Body of pancreas (tissue), 4 donors: ENCODE data around the gene SLC6A17.

Experiments used
- POLR2A ChIP-seq, 3 donors: fragments of 450-650 bp; IDR thresholded peaks; one replicate each; pipeline ENCODE4 v1.6.1; 2016; ENCODE audit warnings: antibody characterized with exemption in 3 of 3, mild to moderate bottlenecking in 2 of 3
- TF ChIP-seq, protein P1 (sequence below), 7 experiments: fragments of 450-650 bp in 4 of 7; fragments of 200-600 bp in 3 of 7; sonication (generic) in 3 of 7; IDR thresholded peaks; one replicate each; pipeline ENCODE4 v1.5.1; 2016 to 2019; ENCODE audit warnings: antibody characterized with exemption in 7 of 7

DNA sequence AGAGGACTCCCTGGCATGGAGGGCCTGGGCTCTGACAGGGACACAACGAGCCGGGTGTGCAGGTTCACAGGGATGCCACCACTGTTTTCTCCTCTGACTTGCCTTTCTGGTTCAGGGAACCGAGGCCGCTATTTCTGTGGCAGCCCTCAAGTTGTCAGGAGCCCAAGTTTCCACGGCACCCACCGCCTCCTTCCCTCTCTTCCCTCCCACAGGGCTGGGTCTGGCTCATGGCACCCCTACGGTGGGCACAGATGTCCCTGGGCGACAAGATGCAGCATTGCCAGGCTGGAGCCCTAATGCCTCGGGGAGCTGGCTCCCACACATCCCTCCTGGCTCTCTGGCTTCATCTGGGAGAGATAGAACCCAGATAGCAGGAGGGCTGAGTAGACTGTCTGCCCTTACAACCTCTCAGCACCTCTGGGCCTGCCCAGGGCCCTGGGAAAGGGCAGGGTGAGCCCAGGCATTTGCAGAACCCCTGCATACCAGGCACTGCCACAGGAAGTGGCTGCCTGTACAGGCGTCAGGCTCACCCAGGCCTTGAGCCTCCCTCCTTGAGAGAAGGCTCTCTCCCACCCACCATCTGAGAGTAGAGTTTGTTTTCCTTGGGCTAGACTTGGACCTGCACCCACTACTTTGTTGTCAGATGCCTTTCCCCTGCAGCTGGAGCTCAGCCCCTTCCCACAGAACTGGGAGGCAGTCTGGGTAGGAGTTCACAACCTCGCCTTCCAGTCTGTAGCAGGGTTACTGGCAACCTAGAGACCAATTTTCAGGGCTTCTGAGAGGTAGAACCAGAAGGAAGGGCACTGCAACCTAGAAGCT, 80.3 kb downstream of the SLC6A17 start:
- TF ChIP-seq, protein P1, sequence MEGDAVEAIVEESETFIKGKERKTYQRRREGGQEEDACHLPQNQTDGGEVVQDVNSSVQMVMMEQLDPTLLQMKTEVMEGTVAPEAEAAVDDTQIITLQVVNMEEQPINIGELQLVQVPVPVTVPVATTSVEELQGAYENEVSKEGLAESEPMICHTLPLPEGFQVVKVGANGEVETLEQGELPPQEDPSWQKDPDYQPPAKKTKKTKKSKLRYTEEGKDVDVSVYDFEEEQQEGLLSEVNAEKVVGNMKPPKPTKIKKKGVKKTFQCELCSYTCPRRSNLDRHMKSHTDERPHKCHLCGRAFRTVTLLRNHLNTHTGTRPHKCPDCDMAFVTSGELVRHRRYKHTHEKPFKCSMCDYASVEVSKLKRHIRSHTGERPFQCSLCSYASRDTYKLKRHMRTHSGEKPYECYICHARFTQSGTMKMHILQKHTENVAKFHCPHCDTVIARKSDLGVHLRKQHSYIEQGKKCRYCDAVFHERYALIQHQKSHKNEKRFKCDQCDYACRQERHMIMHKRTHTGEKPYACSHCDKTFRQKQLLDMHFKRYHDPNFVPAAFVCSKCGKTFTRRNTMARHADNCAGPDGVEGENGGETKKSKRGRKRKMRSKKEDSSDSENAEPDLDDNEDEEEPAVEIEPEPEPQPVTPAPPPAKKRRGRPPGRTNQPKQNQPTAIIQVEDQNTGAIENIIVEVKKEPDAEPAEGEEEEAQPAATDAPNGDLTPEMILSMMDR (IDR thresholded peaks at IDR 0.05): no peak
- no peak for TF ChIP-seq POLR2A (IDR thresholded peaks at IDR 0.05)
